K562 (cell line): Measurements from ENCODE around the gene TMEM120B. TPM values are rescaled to one million over a fixed set of nuclear protein-coding genes. Genes with fewer than 3 reads are reported as not detected.
A peak's percentile ranks its signal among the peaks of the same experiment; 100 is the strongest.

Experiments
- CHD1 ChIP-seq: fragments of 200-600 bp; sonication (generic); IDR thresholded peaks from one replicate; pipeline ENCODE4 v1.6.1; 2012; ENCODE audit warnings: mild to moderate bottlenecking, moderate library complexity, low read length, inconsistent platforms
- LCOR ChIP-seq: sonication (generic); formaldehyde crosslinking; IDR thresholded peaks from 2 replicates; pipeline ENCODE4 v1.8.0; 2022; ENCODE audit warnings: mild to moderate bottlenecking, missing genetic modification reagents
- MYBL2 ChIP-seq, 2 experiments: fragments of 450-650 bp in 1 of 2; sonication (generic) in 1 of 2; formaldehyde crosslinking in 1 of 2; IDR thresholded peaks; 2 replicates each; pipeline versions ENCODE4 v1.6.1 to v1.8.1; 2017 to 2022; ENCODE audit warnings: borderline replicate concordance in 1 of 2, inconsistent platforms in 1 of 2, low read depth in 1 of 2, mild to moderate bottlenecking in 1 of 2, missing genetic modification reagents in 1 of 2, moderate library complexity in 1 of 2
- MYC ChIP-seq, 2 experiments: fragments of 250-450 bp in 1 of 2; sonication (Bioruptor Pico) in 1 of 2; IDR thresholded peaks; 2 replicates each; pipeline versions ENCODE4 v1.5.1 to v1.6.1; 2012 to 2021; ENCODE audit warnings: low read depth in 2 of 2, borderline replicate concordance in 1 of 2, improper control_type of control experiment in 1 of 2, low read length in 1 of 2, mild to moderate bottlenecking in 1 of 2, moderate library complexity in 1 of 2
- NFE2L1 ChIP-seq: fragments of 450-650 bp; IDR thresholded peaks from 2 replicates; pipeline ENCODE4 v1.6.1; 2016; ENCODE audit warnings: missing genetic modification characterization, low read depth, mild to moderate bottlenecking, missing compliant biosample characterization, moderate library complexity, borderline replicate concordance
- NR1H2 ChIP-seq: sonication (generic); formaldehyde crosslinking; IDR thresholded peaks from 2 replicates; pipeline ENCODE4 v1.4.0; 2020; ENCODE audit warnings: mild to moderate bottlenecking, missing genetic modification reagents
- POLR2AphosphoS2 ChIP-seq: IDR thresholded peaks from 2 replicates; pipeline ENCODE4 v1.6.1; 2012; ENCODE audit warnings: low read length, improper control_type of control experiment
- POLR2B ChIP-seq: fragments of 450-650 bp; IDR thresholded peaks from 2 replicates; pipeline ENCODE4 v1.6.1; 2018; ENCODE audit warnings: low read depth; ENCODE audit not compliant: partially characterized antibody
- POLR2H ChIP-seq: IDR thresholded peaks from 2 replicates; pipeline ENCODE4 v1.6.1; 2016; ENCODE audit warnings: missing genetic modification characterization, low read depth, mild to moderate bottlenecking, control low read depth, missing compliant biosample characterization, moderate library complexity
- RAD51 ChIP-seq: fragments of 450-650 bp; IDR thresholded peaks from 2 replicates; pipeline ENCODE4 v1.7.1; 2016; ENCODE audit warnings: low read depth, mild to moderate bottlenecking, borderline replicate concordance
- RREB1 ChIP-seq: fragments of 250-450 bp; sonication (Bioruptor Pico); IDR thresholded peaks from 2 replicates; pipeline ENCODE4 v1.4.0; 2020
- SP1 ChIP-seq: sonication (generic); formaldehyde crosslinking; IDR thresholded peaks from 2 replicates; pipeline ENCODE4 v1.8.1; 2022; ENCODE audit warnings: mild to moderate bottlenecking, missing genetic modification reagents
- STAT5B ChIP-seq: fragments of 250-450 bp; sonication (Bioruptor Pico); IDR thresholded peaks from 2 replicates; pipeline ENCODE4 v1.8.0; 2021; ENCODE audit warnings: mild to moderate bottlenecking, inconsistent platforms
- SUPT5H ChIP-seq: fragments of 450-650 bp; IDR thresholded peaks from 2 replicates; pipeline ENCODE4 v1.6.1; 2016
- TRIM25 ChIP-seq: fragments of 450-650 bp; IDR thresholded peaks from 2 replicates; pipeline ENCODE4 v1.7.0; 2016; ENCODE audit warnings: borderline replicate concordance
- ZKSCAN1 ChIP-seq: fragments of 150-350 bp; IDR thresholded peaks from 2 replicates; pipeline ENCODE4 v1.6.1; 2016; ENCODE audit warnings: low read depth, low read length
- ZNF232 ChIP-seq: sonication (generic); formaldehyde crosslinking; IDR thresholded peaks from 2 replicates; pipeline ENCODE4 v1.8.0; 2022; ENCODE audit warnings: mild to moderate bottlenecking, missing genetic modification reagents
- ZNF277 ChIP-seq: fragments of 250-450 bp; sonication (Bioruptor Pico); IDR thresholded peaks from 2 replicates; pipeline ENCODE4 v1.8.0; 2022; ENCODE audit warnings: inconsistent platforms, mild to moderate bottlenecking, moderate library complexity, borderline replicate concordance
- ZNF589 ChIP-seq: fragments of 200-800 bp; sonication (Bioruptor generic); IDR thresholded peaks from 2 replicates; pipeline ENCODE4 v1.6.1; 2016; ENCODE audit warnings: low read depth, missing genetic modification characterization, missing compliant biosample characterization
- polyA plus RNA-seq, 8 experiments: library from polyadenylated mRNA; depleted of rRNA in 4 of 8; stranded (reverse) in 5 of 8; unstranded in 3 of 8; fragments of >200 nt; fragmentation: Nextera tagmentation in 2 of 8; fragmentation: Illumina TruSeq in 1 of 8; extraction: Ambion mirVana in 2 of 8; extraction: Trizol in 1 of 8; gene quantifications; 2 replicates each; pipeline versions ENCODE4 v1.2.1 to v1.2.3, GENCODE V29; 2011 to 2014; ENCODE audit warnings: inconsistent platforms in 1 of 8, missing spikeins in 1 of 8
- total RNA-seq, 7 experiments: library from RNA; depleted of rRNA in 6 of 7; stranded (reverse); fragments of >200 nt in 6 of 7; fragmentation: Illumina TruSeq in 2 of 7; extraction: Trizol in 2 of 7; gene quantifications; 2 replicates each; pipeline versions ENCODE4 v1.2.1 to v1.2.3, GENCODE V29; 2011 to 2021; ENCODE audit warnings: low replicate concordance in 1 of 7

Gene TMEM120B
- total and polyA plus RNA-seq, 9 of the 15 experiments (the other 6 are each of a cell fraction or from before 2014, with no cell fraction given), result 1.7 to 18.6 (median 7.4) TPM

GRCh38 chr12:121794534-121795033 lies 82.0 kb downstream of the TMEM120B start (continued):
- TF ChIP-seq RREB1 (CRISPR knock-in tag) (no peak), NFE2L1 (no peak), MYC (IDR thresholded peaks at IDR 0.05; ENCODE audit: low read depth, low read length) (no peak), MYC (CRISPR knock-in tag; IDR thresholded peaks at IDR 0.05; ENCODE audit: borderline replicate concordance, low read depth) (no peak), POLR2B (peak; percentile 39), TRIM25 (no peak), MYBL2 (IDR thresholded peaks at IDR 0.05; ENCODE audit: low read depth) (no peak), MYBL2 (CRISPR knock-in tag; IDR thresholded peaks at IDR 0.05; ENCODE audit: borderline replicate concordance) (no peak), SP1 (CRISPR knock-in tag) (peak; percentile 61), SUPT5H (peak; percentile 55; the same call in 1 of the 2 replicates), RAD51 (0 out of 2 replicates have a peak, but pooled peaks have one; percentile 2), STAT5B (CRISPR knock-in tag) (no peak), POLR2H (no peak), ZKSCAN1 (no peak), ZNF277 (CRISPR knock-in tag) (no peak), NR1H2 (CRISPR knock-in tag) (no peak), POLR2AphosphoS2 (peak; percentile 28; the same call in 1 of the 2 replicates), LCOR (CRISPR knock-in tag) (peak; percentile 50), CHD1 (peak; percentile 7), ZNF232 (0 out of 2 replicates have a peak, but pooled peaks have one; percentile 43), ZNF589 (CRISPR knock-in tag) (no peak)
